Right atrium auricular region (tissue), 2 donors: Measurements from ENCODE around the gene UBE2F. TPM values are rescaled to one million over a fixed set of nuclear protein-coding genes. Genes with fewer than 3 reads are reported as not detected.
A peak's percentile ranks its signal among the peaks of the same experiment; 100 is the strongest.
"Not testable (repeated sequence)": the region's sequence is repeated elsewhere in the genome, so short reads cannot be mapped to it uniquely, and the experiment has no call there.

ENCODE experiments used
- DNase-seq: peaks from one replicate; pipeline ENCODE4 v3.0.0-alpha.2; 2019; ENCODE audit warnings: low spot score
- H3K27ac ChIP-seq, 2 donors: fragments of 200-600 bp; sonication (generic); 1 replicate in 1 of 2; 2 replicates in 1 of 2; pipeline ENCODE4 v1.5.1; 2016 to 2019
- H3K27me3 ChIP-seq, 2 donors: fragments of 200-600 bp; sonication (generic); one replicate each; pipeline versions ENCODE4 v1.5.1 to v1.6.0; 2017 to 2019
- H3K36me3 ChIP-seq: fragments of 200-600 bp; sonication (generic); one replicate; pipeline ENCODE4 v1.5.1; 2016
- H3K4me1 ChIP-seq, 2 donors: fragments of 200-600 bp; sonication (generic); one replicate each; pipeline versions ENCODE4 v1.5.1 to v1.6.0; 2017 to 2019
- H3K4me3 ChIP-seq, 2 donors: fragments of 200-600 bp; sonication (generic); 1 replicate in 1 of 2; 2 replicates in 1 of 2; pipeline ENCODE4 v1.5.1; 2017 to 2019; ENCODE audit warnings: mild to moderate bottlenecking in 1 of 2, moderate library complexity in 1 of 2
- H3K9me3 ChIP-seq, 2 donors: fragments of 200-600 bp; sonication (generic); one replicate each; pipeline ENCODE4 v1.5.1; 2019
- total RNA-seq, 2 donors: library from RNA; depleted of rRNA; stranded (reverse); fragments of >200 nt; gene quantifications; one replicate each; pipeline ENCODE4 v1.1.0, GENCODE V29; 2016
- TF ChIP-seq, protein P1 (sequence below), 2 donors: fragments of 200-600 bp; sonication (generic); IDR thresholded peaks; one replicate each; pipeline ENCODE4 v1.5.1; 2019; ENCODE audit warnings: antibody characterized with exemption in 2 of 2

The UBE2F gene
- total RNA-seq, 2 donors from 2014 or later, result 78.4 to 79.6 TPM

DNA sequence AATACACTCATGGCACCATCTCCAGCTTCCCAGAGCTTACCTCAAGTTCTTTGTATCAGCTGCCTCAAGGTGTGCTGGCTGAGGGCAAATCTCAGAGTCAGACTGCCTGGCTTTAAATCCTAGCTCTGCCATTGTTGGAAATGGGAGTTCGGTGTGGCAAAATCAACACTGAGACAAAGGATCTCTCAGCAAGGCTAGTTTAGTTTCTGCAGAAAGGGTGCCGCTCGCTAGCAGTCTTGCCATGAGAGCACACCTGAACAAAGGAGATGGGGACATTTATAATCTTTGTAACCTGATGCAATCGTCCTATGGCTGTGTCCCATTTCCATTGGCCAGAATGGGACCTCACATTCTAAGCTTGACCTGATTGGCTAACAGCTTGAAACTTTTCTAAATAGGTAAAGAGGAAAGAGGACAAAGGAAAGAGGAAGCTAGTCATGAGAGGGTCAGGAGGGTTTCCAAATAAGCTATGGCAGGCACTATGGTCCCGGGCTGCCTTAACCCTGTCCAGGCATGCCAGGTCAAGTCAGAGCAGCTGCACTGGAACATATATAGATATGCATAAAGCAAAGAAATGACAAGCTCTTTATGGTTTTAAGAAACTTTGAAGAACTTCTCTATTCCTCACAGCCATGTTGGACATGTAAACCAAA, 4.3 kb upstream of the UBE2F start:
- Histone ChIP-seq H3K4me1 (peaks cover 0 to 9% of the 10 kb centered on the region in 2 donors), H3K27ac (no peak overlapping the region), H3K27me3 (no peaks in the 10 kb centered on the region), H3K36me3 (no peaks in the 10 kb centered on the region), H3K9me3 (peaks cover 0 to 11% of the 10 kb centered on the region in 2 donors), H3K4me3 (no peak overlapping the region)
- DNase-seq, result no peak
- TF ChIP-seq, protein P1, sequence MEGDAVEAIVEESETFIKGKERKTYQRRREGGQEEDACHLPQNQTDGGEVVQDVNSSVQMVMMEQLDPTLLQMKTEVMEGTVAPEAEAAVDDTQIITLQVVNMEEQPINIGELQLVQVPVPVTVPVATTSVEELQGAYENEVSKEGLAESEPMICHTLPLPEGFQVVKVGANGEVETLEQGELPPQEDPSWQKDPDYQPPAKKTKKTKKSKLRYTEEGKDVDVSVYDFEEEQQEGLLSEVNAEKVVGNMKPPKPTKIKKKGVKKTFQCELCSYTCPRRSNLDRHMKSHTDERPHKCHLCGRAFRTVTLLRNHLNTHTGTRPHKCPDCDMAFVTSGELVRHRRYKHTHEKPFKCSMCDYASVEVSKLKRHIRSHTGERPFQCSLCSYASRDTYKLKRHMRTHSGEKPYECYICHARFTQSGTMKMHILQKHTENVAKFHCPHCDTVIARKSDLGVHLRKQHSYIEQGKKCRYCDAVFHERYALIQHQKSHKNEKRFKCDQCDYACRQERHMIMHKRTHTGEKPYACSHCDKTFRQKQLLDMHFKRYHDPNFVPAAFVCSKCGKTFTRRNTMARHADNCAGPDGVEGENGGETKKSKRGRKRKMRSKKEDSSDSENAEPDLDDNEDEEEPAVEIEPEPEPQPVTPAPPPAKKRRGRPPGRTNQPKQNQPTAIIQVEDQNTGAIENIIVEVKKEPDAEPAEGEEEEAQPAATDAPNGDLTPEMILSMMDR (IDR thresholded peaks at IDR 0.05), result no peak

GRCh38 chr2:237963490-237963991, 3.3 kb upstream of the UBE2F start:
- peaks cover 0 to 11% of the 10 kb centered on the region in 2 donors for H3K9me3 ChIP-seq
- H3K4me3 ChIP-seq, DNase-seq, H3K27me3 ChIP-seq, H3K27ac ChIP-seq, H3K36me3 ChIP-seq: not testable (repeated sequence)
- peaks cover 0 to 19% of the 10 kb centered on the region in 2 donors for H3K4me1 ChIP-seq

- DNase-seq, result no peak
- Histone ChIP-seq H3K27ac (no peak overlapping the region), H3K4me3 (no peak overlapping the region), H3K27me3 (no peaks in the 10 kb centered on the region), H3K9me3 (peaks cover 0 to 11% of the 10 kb centered on the region in 2 donors), H3K4me1 (peaks cover 0 to 25% of the 10 kb centered on the region in 2 donors), H3K36me3 (no peaks in the 10 kb centered on the region)
- TF ChIP-seq, protein P1 (IDR thresholded peaks at IDR 0.05), result no peak
Measured at GRCh38 chr2:237964194-237964577, 2.6 kb upstream of the UBE2F start.

GRCh38 chr2:237964578-237965404, 2.0 kb upstream of the UBE2F start:
- Histone ChIP-seq H3K9me3 (peaks cover 0 to 11% of the 10 kb centered on the region in 2 donors), H3K36me3 (no peaks in the 10 kb centered on the region), H3K27ac (no peak overlapping the region), H3K4me3 (no peak overlapping the region), H3K27me3 (no peaks in the 10 kb centered on the region), H3K4me1 (peaks cover 0 to 32% of the 10 kb centered on the region in 2 donors)
- DNase-seq, result no peak
- TF ChIP-seq, protein P1 (IDR thresholded peaks at IDR 0.05), result no peak

- Histone ChIP-seq H3K27ac (peak overlapping the region in 1 of 2 donors; percentile 65), H3K4me1 (peaks cover 0 to 35% of the 10 kb centered on the region in 2 donors), H3K9me3 (peaks cover 0 to 11% of the 10 kb centered on the region in 2 donors), H3K4me3 (peak overlapping the region in 1 of 2 donors; percentile 76)
- H3K27me3 ChIP-seq, H3K36me3 ChIP-seq, DNase-seq: not testable (repeated sequence)
Measured at GRCh38 chr2:237965844-237966243, 970 bp upstream of the UBE2F start.

- Histone ChIP-seq H3K9me3 (peaks cover 0 to 11% of the 10 kb centered on the region in 2 donors), H3K36me3 (no peaks in the 10 kb centered on the region), H3K4me1 (peaks cover 0 to 35% of the 10 kb centered on the region in 2 donors), H3K4me3 (peak overlapping the region; percentile 76 to 80), H3K27me3 (no peaks in the 10 kb centered on the region), H3K27ac (peak overlapping the region; percentile 65 to 73)
- DNase-seq, result no peak
- TF ChIP-seq, protein P1 (IDR thresholded peaks at IDR 0.05), result no peak
Measured at GRCh38 chr2:237966250-237966564, 607 bp upstream of the UBE2F start.
